GM21423 (cell line): ENCODE measurements around the gene NPAT.
"Not testable (repeated sequence)": the region's sequence is repeated elsewhere in the genome, so short reads cannot be mapped to it uniquely, and the experiment has no call there.

Experiments used
- ATAC-seq: cut with Tn5 transposase; IDR thresholded peaks from one replicate; pipeline ENCODE4 v1.9.1; 2021; ENCODE audit warnings: mild to moderate bottlenecking, moderate library complexity; ENCODE audit not compliant: unreplicated experiment

NPAT gene

DNA sequence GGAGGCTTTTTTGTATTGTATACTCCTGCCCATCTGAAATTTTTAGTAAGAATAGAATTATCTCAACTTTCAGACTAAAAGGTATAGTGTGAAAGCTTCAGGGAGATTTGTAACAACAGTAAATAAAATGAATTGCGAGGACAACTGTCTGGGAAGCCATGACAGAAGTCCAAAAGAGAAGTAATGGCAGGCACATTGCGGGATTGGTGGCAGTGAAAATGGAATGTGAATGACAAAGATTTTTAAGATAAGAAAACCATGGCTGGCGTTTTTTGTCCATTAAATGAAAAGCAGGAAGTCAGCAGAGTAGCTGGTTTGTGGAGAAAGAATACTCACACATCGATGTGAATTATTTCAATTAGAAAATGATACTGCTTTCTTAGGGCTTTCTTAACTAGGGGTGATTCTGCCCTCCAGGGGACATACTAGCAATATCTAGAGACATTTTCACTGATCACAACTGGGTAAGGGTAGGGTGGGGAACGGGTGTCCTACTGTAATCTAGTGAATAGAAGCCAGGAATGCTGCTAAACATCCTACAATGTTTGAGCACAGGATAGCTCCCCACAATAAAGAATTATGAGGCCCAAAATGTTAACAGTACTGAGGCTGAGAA is 1.6 kb downstream of the NPAT start:
- no peak for ATAC-seq

DNA sequence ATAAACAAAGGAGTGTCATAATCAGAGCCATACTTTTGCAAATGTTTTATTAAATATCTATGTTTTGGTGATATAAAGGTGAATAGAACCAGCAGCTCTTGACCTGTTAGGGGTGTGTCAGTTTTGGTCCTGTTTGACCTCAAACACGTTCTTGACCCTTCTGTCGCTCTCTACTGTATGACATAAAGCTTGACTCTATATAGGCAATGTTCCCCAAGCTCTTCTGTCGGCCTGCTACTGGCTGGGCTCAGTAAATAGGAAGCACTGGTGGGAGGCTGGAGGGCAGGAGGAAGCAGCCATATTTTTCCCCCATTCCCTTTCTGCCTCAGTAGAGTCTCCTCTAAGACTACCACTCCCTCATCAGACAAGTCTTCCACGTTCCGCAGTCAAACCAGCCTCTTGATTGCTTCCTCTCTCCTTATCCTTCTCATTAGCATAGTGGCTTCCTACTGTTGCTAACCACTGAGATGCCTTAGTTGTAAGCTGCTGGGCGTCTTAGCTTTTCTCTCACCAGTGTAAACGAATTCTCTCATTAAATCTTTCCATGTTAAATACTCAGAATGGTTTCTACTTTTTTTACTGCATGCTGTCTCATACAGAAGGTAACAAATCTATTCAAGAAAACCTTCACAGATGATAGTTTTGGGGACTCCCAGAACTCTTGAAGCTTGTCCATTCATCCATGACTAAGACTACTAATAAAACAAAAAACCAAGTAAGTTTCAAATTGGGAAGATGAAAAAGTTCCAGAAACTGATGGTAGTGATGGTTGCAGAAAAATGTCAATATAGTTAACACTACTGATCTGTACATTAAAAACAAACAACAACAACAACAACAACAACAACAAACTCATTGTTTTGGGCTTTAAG is 3.3 kb downstream of the NPAT start:
- no peak for ATAC-seq

DNA sequence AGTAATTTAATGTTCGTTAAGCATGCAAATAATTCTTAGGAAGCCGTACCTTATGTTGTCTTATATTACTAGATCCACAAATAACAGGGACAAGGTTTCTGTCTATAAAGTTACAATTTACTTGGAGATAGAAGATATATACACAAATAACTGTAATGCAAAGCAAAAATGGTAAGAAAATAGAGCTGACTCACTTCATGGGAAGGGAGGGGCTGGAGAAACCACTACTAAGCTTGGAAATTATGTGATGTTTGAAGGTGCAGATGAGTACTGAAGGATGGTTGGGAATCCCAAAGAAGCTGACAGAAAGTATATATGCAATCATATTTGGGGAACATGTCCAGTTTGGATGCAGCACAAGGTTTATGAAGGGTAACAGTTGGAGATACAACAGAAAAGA is 4.0 kb downstream of the NPAT start:
- ATAC-seq = no peak

DNA sequence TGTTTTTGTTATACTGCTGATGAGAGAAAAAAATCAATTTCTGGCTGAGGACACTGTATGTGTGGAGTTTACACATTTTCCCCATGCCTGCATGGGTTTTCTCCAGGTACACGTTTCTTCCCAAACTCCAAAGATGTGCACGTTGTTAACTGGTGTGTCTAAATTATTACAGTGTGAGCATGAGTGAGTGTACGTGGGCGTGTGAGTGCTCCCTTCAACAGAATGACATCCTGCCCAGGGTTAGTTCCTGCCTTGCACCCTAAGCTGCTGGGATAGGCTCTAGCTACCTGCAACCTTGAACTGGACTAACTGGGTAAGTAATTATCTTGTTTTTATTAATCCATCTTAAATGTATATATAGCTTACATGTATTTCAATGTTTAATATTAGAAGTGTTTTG is 5.5 kb downstream of the NPAT start:
- no peak for ATAC-seq

DNA sequence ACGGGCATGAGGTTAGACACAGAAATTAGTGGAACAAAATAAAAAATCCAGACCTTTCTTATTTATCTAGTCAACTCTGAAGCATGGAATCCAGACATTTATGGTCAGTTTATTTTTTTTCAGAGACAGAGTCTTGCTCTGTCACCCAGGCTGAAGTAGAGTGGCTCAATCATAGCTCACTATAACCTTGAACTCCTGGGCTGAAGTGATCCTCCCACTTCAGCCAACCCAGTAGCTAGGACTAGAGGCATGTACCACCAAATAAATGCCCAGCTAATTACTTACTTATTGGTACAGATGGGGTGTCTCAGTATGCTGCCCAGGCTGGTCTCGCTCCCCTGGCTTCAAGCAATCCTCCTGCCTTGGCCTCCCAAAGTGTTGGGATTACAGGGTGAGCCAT is 8.7 kb downstream of the NPAT start:
- no peak for ATAC-seq

DNA sequence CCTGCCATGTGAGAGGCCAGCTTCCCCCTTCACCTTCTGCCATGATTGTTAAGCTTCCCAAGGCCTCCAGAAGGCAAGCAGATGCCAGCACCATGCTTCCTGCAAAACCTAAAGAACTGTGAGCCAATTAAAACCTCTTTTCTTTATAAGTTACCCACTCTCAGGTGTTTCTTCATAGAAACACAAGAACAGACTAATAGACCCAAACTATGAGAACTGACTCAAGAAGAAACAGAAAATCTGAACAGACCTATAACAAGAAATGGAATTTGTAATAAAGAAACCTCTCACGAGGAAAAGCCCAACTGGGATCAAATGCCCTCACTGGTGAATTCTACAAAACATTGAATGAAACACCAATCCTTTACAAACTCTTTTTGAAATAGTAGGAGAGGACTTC is 12.0 kb downstream of the NPAT start:
- no peak for ATAC-seq

DNA sequence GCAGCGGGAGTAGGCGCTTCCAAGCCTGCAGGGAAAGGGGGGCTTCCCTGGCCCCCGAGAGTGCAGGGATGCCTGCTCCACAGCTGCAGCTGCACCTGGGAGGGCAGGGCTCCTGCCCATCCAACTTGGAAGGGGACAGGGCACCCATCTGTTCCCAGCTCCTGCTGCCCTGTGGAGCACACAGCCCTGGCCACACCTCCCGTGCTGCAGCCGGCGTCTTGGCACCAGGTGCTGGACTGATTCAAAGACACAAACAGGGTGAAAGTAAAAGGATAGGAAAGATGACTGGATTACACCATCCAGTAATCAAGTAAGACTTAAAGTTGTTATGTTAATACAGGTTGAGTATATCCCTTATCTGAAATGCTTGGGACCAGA is 14.8 kb downstream of the NPAT start:
- no peak for ATAC-seq

DNA sequence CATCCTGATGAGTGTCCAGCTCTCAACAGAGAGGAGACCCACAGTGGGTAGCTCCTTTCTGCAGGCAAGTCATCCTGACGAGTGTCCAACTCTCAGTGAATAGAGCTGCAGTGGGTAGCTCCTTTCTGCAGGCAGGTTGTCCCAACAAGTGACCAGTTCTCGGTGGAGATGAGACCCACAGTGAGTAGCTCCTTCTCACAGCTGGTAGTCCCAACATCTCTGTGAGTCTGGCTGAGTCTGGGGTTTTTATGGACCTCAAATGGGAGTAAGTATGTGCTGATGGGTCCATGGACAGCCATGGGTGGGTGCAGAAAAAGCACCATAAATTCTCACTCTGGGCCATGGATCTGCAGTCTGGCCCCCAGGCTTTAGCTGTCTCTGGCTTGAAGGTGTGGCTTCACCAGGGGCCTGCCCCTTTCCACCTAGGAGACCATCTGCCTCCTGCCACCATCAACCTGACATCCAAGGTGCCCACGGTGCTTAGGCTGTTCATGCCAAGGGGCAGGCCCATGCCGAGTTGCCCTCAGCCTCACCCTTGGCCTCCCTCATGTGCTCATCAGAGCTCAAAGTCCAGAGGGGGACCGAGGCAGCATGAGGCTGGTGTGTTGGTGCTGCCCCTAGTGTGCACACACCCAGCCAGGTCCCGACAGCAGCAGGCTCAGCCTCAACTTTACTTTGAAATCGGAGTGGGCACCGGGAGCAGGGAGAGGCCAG is 15.3 kb downstream of the NPAT start:
- no peak for ATAC-seq

DNA sequence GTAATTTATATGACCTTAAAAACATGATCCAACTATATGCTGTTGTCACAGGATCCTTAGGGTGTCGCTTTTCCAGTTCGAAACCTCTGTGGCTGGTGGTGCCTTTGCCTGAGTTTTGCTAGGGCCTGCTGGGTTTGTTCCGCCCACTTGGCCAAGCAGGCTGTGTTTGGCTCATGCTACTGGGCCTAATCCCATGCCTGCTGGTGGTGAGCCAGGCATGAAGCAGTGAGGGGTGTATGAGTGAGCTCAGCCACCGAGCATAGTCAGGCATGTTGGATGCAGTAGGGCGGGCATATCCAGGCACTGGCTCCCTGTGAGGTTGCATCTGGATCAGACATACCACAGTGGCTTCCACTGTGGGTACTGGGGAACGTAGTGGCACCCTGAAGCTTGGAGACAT is 16.3 kb downstream of the NPAT start:
- no peak for ATAC-seq

DNA sequence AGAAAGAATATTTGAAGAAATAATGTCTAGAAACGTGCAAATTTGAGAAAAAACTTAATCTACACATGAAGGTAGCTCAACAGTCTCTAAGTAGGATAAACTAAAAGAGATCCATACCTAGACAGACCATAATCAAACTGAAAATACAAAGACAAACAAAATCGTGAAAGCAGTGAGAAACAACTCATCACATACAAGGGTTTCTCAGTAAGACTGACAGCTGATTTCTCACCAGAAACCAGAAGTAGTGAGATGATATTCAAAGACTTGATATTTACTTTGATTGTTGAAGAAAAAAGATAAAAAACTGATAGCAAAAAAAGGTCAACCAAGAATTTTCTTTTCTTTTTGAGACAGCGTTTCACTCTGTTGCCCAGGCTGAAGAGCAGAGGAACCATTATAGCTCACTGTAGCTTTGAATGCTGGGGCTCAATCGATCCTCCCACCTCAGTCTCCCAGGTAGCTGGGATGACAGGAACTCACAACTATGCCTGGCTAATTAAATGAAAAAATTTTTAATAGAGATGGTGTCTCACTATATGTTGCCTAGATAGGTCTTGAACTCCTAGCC is 17.4 kb downstream of the NPAT start:
- ATAC-seq = no peak

DNA sequence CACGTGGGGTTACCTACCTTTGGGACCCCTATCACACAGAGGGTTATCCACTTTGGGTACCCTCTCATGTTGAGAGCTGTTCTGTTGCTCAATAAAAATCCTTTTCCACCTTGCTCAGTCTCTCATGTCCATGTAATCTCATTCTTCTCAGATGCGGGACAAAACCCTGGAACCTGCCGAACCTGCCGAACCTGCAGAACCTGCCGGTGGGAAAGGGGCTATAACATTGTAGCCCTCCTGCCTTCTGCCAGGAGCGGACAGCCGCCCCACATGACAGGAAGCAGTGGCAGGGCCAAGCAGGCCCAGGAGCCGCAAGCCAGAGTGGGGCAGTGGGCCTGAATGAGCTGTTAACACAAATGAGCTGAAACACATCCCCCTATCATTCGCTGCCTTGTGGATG is 18.1 kb downstream of the NPAT start:
- no peak for ATAC-seq

DNA sequence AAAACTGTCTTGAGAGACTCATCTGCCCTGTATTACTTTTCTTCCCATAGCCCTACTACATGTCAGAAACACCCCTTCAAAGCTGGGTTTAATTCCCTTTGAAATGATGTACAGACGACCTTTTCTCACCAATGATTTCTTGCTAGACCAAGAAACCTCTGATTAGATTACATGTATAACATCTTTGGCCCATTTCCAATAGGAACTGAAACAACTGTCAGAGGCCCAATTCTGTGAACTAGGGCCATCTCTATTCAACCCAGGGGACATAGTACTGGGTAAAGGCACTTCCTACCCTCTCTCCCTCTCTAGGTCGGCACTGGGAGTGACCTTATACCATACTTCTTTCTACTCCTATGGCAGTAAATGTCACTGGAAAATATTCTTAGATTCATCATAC is 19.4 kb downstream of the NPAT start:
- no peak for ATAC-seq

DNA sequence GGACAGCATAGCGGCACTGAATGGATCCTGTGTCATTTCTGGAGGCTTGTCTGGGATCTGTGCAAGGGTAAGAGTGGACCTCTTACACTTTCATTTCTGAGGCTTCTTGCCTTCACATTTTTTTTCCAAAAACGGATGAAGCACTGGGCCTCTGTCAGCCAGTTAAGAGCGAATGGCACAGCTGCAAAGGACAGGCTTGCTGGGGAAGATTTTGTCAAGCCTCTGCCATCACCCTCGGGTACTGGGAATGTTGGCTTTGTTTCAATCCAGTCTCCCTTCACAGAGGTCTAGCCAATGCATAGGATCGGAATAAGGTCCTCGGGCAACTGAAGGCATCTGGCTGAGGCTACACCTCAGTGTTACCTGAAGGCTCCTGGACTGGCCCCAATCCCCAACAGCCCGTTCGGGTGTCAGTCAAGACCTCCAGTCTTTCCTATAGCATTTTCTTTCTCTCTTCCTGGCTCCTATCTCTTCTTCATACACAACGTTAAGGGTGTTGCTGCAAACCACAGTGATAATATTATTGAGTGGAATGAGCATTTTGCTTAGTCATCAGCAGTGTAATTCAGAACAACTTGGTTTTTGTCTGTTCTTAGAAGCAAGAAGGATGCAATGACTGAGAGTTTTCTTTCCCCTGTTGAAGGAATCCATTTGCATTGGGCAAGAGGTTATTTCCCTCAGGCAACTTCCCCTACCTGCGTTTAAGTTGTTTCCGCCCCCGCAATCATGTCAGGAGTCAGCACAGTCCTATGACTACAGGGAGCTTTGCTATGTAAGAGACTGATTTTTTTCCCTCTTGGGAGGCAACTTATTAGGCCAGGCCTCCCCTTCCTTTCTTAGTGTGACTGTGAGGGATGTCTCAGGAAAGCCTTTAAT is 22.8 kb downstream of the NPAT start:
- peak; percentile 73 for ATAC-seq

DNA sequence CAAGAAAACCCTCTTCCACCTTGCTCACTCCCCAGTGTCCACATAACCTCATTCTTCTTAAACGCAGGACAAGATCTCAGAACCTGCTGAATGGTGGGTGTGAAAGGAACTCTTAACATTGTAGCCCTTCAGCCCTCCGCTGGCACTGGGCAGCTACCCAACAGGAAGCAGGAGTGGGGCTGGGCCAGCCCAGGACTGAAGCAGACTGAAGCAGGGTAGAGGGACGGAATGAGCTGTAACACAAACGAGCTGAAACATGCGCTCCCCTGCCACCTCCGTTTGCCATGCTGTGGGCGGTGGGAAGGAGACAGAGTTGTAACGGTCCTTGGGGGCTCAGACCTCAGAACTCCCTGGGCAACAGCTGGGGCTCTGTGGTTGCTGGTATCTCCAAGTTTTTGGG is 23.6 kb downstream of the NPAT start:
- no peak for ATAC-seq

DNA sequence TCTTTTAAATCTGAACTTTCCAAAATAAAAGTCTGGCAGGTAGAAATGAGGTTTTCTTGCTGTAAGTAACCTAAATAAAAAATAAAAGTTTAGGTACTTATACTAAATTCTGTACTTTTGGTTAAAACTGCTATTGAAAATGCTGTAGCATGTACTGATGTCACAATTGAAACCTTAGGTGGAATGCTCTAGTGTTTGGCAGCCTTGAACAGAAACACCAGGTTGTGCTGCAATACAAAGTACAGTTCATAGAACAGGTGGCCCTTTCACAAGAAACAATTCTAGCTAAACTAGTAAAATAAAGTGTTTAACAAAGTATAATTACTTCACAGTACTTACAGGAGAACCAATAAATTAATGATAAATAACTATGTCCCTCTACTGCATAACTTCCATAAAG is 25.1 kb downstream of the NPAT start:
- no peak for ATAC-seq

DNA sequence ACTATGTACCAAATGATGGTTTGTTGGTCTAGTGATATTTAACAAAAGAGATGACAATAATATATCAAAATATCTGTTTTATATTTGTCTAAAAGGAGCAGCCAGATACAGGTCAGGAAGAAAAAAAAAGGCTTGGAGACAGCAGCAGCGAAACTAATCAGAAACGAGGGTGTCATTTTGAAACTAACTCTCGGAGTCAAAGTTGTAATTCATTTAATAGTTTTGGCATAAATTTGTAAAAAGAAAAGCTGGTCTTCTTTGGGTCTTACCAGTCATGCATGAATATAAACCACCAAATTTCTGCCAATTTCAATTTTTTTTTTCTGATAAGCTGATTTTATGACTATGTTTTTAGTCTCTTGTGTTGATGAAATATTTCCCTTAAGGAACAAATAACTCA is 25.5 kb downstream of the NPAT start:
- no peak for ATAC-seq

DNA sequence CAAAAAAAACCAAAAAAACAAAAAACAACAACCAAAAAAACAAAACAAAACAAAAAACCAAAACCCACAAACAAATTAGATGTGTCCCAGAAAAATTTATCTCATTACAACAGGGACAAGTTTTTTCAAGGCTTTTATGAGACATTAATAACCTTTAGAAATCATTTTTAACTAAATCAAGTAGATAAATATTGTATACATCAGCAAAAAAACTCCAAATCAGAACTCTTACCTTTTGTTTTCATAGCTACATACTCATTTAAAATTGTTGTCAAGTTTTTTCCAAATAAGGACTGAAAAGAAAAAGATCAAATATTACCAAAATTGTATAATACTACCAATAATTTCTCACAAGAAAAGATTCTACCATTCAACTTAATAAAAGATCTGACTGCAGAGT is 28.7 kb downstream of the NPAT start:
- ATAC-seq = no peak

DNA sequence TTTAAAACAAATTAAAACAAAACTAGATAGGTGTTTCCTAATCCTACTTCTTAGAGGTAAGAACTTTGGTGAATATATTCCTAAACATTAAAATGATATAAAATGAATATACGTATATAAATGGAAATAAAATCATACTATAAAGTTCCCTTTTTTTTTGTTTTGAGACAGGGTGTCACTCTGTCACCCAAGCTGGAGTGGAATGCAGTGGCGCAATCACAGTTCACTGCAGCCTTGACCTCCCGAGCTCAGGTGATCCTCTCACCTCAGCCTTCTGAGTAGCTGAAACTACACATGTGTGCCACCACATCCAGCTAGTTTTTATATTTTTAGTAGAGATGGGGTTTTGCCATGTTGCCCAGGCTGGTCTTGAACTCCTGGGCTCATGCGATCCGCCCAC is 44.9 kb downstream of the NPAT start:
- no peak for ATAC-seq

DNA sequence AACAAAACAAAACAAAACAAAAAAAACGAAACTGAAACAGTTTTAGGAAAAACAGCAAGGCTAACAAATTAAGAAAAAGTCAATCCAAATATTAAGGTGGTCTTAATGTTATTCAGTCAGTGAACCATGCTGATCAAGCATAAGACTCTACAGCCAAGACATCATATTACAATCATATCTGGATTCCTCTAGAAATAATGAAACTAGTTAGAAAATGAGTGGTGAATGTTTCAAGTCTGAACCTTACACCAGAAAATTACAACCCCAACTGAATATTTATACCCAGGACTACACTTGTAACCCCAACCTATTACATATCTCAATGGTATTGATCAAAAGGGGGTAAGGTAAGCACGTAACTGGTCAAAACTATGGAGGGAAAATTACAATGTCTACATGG is 52.3 kb downstream of the NPAT start:
- ATAC-seq = no peak

DNA sequence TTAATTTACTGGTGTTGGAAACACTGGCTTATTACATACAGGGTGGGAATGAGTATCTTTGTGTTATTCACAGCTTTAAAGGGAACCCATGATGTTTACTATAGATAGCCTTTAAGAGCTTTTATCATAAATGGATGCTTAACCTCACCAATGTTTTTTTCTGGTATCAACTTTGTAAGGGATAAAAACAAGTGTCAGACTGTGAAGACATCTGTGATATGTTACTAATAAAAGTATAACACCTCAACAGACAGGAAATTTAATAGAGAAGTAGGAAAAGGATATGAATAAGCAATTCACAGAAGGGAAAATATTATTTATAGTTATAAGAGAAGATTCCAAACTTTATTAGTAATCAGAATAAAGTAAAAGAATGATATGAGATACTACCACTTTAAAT is 54.8 kb downstream of the NPAT start:
- ATAC-seq = no peak

DNA sequence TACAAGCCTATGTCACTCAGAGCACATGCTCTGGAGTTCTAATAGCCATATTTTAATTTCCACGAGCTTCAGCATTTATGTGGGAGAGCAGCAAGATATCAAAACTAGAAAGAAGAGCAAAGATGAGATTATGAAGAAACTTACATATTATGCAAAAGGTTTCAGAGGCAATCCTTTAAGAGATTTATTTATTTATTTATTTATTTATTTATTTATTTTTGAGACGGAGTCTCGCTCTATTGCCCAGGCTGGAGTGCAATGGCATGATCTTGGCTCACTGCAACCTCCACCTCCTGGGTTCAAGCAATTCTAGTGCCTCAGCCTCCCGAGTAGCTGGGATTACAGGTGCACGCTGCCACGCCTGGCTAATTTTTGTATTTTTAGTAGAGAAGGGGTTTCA is 59.6 kb downstream of the NPAT start:
- not testable (repeated sequence) for ATAC-seq
